ENCODE measurements around the gene DESI1. TPM values are rescaled to one million over a fixed set of nuclear protein-coding genes. Genes with fewer than 3 reads are reported as not detected.
A peak's percentile ranks its signal among the peaks of the same experiment; 100 is the strongest.
"Not testable (repeated sequence)": the region's sequence is repeated elsewhere in the genome, so short reads cannot be mapped to it uniquely, and the experiment has no call there.

DESI1 gene
- polyA plus RNA-seq, 1 donor from 2014 or later, result 27.5 TPM

- H3K79me2 ChIP-seq (replicated peaks; ENCODE audit: insufficient read depth, low read length), result no peaks in the 10 kb centered on the region
- no peak overlapping the region for H3K4me3 ChIP-seq (ENCODE audit: low read length)
- H3K9ac ChIP-seq (ENCODE audit: low read length), result no peak overlapping the region
- TF ChIP-seq EZH2 (IDR thresholded peaks at IDR 0.05; ENCODE audit: borderline replicate concordance, insufficient read depth, low read length, poor library complexity, severe bottlenecking) (no peak), SMC3 (conservative IDR thresholded peaks at IDR 0.05; ENCODE audit: poor library complexity) (no peak), MXI1 (conservative IDR thresholded peaks at IDR 0.05; ENCODE audit: poor library complexity, severe bottlenecking) (no peak), RAD21 (conservative IDR thresholded peaks at IDR 0.05) (no peak), POLR2AphosphoS5 (IDR thresholded peaks at IDR 0.05) (no peak), EP300 (conservative IDR thresholded peaks at IDR 0.05; ENCODE audit: poor library complexity, severe bottlenecking) (no peak), CTCF (IDR thresholded peaks at IDR 0.05; ENCODE audit: poor library complexity, severe bottlenecking) (peak; percentile 6)
- no peaks in the 10 kb centered on the region for H3K36me3 ChIP-seq (ENCODE audit: insufficient read depth, low read length)
- no peaks in the 10 kb centered on the region for H3K27me3 ChIP-seq (ENCODE audit: insufficient read depth, low read depth, low read length)
- H4K20me1 ChIP-seq (ENCODE audit: insufficient read depth), result no peaks in the 10 kb centered on the region
- no peaks in the 10 kb centered on the region for H3F3A ChIP-seq (ENCODE audit: insufficient read depth, low read length, poor library complexity, severe bottlenecking)
- H3K9me3 ChIP-seq (ENCODE audit: low read length), result no peaks in the 10 kb centered on the region
- H3K9me2 ChIP-seq (ENCODE audit: insufficient read depth, low read length), result no peaks in the 10 kb centered on the region
- H3K4me2 ChIP-seq (ENCODE audit: low read length), result no peak overlapping the region
- no peak overlapping the region for H2AFZ ChIP-seq (ENCODE audit: low read depth, low read length)
- H3K27ac ChIP-seq (ENCODE audit: low read length), result no peak overlapping the region
These were observed 23.2 kb downstream of the DESI1 start for GRCh38 chr22:41597635-41597953.

- TF ChIP-seq CTCF (IDR thresholded peaks at IDR 0.05; ENCODE audit: poor library complexity, severe bottlenecking) (peak; percentile 61), SMC3 (conservative IDR thresholded peaks at IDR 0.05; ENCODE audit: poor library complexity) (peak; percentile 56), RAD21 (conservative IDR thresholded peaks at IDR 0.05) (peak; percentile 60), TAF1 (IDR thresholded peaks at IDR 0.05; ENCODE audit: low read depth) (no peak)
- Histone ChIP-seq H3F3A (ENCODE audit: insufficient read depth, low read length, poor library complexity, severe bottlenecking) (no peaks in the 10 kb centered on the region), H3K9ac (ENCODE audit: low read length) (no peak overlapping the region), H3K9me2 (ENCODE audit: insufficient read depth, low read length) (no peaks in the 10 kb centered on the region), H4K20me1 (ENCODE audit: insufficient read depth) (no peaks in the 10 kb centered on the region), H3K9me3 (ENCODE audit: low read length) (no peaks in the 10 kb centered on the region), H3K79me2 (replicated peaks; ENCODE audit: insufficient read depth, low read length) (no peaks in the 10 kb centered on the region), H3K4me2 (ENCODE audit: low read length) (no peak overlapping the region), H3K27me3 (ENCODE audit: insufficient read depth, low read depth, low read length) (no peaks in the 10 kb centered on the region), H3K27ac (ENCODE audit: low read length) (no peak overlapping the region), H3K4me3 (ENCODE audit: low read length) (no peak overlapping the region), H3K36me3 (ENCODE audit: insufficient read depth, low read length) (no peaks in the 10 kb centered on the region), H2AFZ (ENCODE audit: low read depth, low read length) (no peak overlapping the region)
These were observed 23.8 kb downstream of the DESI1 start for GRCh38 chr22:41596776-41597634.

GRCh38 chr22:41595703-41596102 lies 25.1 kb downstream of the DESI1 start:
- Histone ChIP-seq H4K20me1 (ENCODE audit: insufficient read depth) (no peaks in the 10 kb centered on the region), H3K9me3 (ENCODE audit: low read length) (no peaks in the 10 kb centered on the region), H3K36me3 (ENCODE audit: insufficient read depth, low read length) (no peaks in the 10 kb centered on the region), H2AFZ (ENCODE audit: low read depth, low read length) (no peak overlapping the region), H3K4me2 (ENCODE audit: low read length) (no peak overlapping the region), H3K9ac (ENCODE audit: low read length) (no peak overlapping the region), H3F3A (ENCODE audit: insufficient read depth, low read length, poor library complexity, severe bottlenecking) (no peaks in the 10 kb centered on the region), H3K27me3 (ENCODE audit: insufficient read depth, low read depth, low read length) (no peaks in the 10 kb centered on the region), H3K27ac (ENCODE audit: low read length) (no peak overlapping the region), H3K79me2 (replicated peaks; ENCODE audit: insufficient read depth, low read length) (no peaks in the 10 kb centered on the region), H3K9me2 (ENCODE audit: insufficient read depth, low read length) (no peaks in the 10 kb centered on the region), H3K4me3 (ENCODE audit: low read length) (no peak overlapping the region)
- TF ChIP-seq REST (IDR thresholded peaks at IDR 0.05; ENCODE audit: borderline replicate concordance), result no peak
- no peak for TF ChIP-seq RAD21 (conservative IDR thresholded peaks at IDR 0.05)
- TF ChIP-seq TAF1 (IDR thresholded peaks at IDR 0.05; ENCODE audit: low read depth), result no peak
- no peak for TF ChIP-seq SMC3 (conservative IDR thresholded peaks at IDR 0.05; ENCODE audit: poor library complexity)

GRCh38 chr22:41593336-41593960 lies 27.4 kb downstream of the DESI1 start:
- H4K20me1 ChIP-seq (ENCODE audit: insufficient read depth); H3K9me3 ChIP-seq (ENCODE audit: low read length); H3F3A ChIP-seq (ENCODE audit: insufficient read depth, low read length, poor library complexity, severe bottlenecking); H3K9me2 ChIP-seq (ENCODE audit: insufficient read depth, low read length); H3K4me3 ChIP-seq (ENCODE audit: low read length); H3K27ac ChIP-seq (ENCODE audit: low read length); H3K4me2 ChIP-seq (ENCODE audit: low read length); H3K79me2 ChIP-seq (replicated peaks; ENCODE audit: insufficient read depth, low read length); H3K9ac ChIP-seq (ENCODE audit: low read length); H3K27me3 ChIP-seq (ENCODE audit: insufficient read depth, low read depth, low read length); H3K36me3 ChIP-seq (ENCODE audit: insufficient read depth, low read length); H2AFZ ChIP-seq (ENCODE audit: low read depth, low read length): not testable (repeated sequence)

Data from neural cell (in vitro differentiated cells).